ENCODE measurements around the gene RICTOR. TPM values are rescaled to one million over a fixed set of nuclear protein-coding genes. Genes with fewer than 3 reads are reported as not detected.
"Not testable (repeated sequence)": the region's sequence is repeated elsewhere in the genome, so short reads cannot be mapped to it uniquely, and the experiment has no call there.

RICTOR gene
- polyA plus RNA-seq, 3 donors, result 19.8 to 30.2 (median 29.3) TPM

DNA sequence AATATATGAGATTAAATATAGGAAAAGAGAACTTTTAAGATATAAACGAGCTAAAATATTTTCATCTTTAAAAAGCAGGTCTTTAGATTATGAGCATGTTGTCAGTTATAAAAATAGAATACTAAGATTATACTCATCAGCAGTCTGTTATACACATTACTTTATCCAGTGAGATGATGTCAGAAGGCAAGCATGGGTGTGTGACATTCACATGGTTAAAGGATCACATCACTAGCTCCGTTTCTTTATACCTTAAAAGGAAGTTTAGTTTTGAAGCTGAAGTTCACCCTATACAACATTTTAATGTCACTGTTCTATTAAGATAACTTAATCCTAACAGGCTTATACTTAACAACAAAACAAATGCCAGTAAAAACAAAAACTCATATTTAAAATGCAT lies 59.6 kb downstream of the RICTOR start:
- no peak for DNase-seq

DNA sequence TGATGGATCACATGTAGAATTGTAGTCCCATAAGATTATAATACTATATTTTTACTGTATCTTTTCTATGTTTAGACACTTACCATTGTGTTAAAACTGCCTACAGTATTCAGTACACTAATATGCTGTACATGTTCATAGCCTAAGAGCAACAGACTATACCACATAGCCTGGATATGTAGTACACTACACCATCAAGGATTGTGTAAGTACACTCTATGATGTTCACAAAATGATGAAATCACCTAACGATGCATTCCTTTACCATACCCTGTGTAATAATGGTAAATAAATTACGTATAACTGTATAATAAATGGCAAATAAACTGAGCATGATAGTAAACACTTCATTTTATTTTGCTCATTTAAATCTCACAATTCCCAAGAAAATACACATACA lies 60.3 kb downstream of the RICTOR start:
- no peak for DNase-seq

DNA sequence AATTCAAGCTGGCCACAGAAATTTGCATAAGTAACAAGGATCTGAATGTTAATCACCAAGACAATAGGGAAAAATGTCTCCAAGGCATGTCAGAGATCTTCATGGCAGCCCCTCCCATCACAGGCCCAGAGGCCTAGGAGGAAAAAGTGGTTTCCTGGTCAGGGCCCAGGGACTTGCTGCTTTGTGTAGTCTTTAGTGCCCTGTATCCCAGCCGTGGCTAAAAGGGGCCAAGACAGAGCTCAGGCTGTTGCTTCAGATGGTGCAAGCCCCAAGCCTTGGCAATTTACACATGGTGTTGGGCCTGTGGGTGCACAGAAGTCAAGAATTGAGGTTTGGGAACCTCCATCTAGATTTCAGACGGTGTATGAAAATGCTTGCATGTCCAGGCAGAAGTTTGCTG lies 63.2 kb downstream of the RICTOR start:
- DNase-seq, result not testable (repeated sequence)

DNA sequence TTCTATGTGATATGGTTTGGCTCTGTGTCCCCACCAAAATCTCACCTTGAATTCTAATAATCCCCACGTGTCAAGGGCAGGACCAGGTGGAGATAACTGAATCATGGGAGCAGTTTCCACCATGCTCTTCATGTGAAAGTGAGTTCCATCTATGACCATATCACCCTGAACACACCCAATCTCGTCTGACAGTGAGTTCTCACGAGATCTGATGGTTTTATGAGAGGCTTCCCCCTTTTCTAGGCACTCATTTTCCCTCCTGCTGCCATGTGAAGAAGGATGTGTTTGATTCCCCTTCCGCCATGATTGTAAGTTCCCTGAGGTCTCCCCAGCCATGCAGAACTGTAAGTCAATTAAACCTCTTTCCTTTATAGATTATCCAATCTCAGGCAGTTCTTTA lies 64.2 kb downstream of the RICTOR start:
- no peak for DNase-seq

DNA sequence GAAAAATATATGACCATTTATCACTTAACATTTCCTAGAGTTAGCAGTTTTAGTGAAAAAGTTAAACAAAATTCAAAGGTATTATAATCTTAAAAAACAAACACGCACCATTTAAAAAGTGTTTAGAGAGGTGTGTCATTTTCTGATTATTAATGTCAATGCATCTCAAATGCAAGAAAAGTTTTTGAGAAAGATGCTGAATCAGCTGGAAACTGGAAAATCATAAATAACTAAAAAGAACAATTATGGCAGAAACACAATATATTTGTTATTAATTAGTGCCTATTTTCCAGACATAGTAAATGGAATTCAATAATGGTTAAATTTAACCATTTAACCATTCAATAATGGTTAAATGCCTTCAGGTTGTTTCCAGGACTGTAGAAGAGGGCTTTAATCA lies 64.9 kb downstream of the RICTOR start:
- no peak for DNase-seq

DNA sequence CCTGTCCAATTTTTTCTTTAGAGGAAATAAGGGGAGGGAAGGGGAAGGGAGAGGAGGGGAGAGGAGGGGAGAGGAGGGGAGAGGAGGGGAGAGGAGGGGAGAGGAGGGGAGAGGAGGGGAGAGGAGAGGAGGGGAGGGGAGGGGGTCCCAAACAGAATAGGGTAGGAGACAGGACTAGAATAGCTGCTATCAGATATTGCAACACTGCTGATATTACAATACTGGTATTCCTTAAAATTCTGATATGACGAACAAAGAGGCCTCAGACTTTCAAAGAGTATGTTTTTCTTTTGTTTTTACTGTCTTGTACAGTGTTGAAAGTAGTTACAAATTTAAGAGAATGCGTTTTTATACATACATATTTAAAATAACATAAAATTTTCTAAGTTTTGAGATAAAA lies 67.5 kb downstream of the RICTOR start:
- DNase-seq, result no peak

DNA sequence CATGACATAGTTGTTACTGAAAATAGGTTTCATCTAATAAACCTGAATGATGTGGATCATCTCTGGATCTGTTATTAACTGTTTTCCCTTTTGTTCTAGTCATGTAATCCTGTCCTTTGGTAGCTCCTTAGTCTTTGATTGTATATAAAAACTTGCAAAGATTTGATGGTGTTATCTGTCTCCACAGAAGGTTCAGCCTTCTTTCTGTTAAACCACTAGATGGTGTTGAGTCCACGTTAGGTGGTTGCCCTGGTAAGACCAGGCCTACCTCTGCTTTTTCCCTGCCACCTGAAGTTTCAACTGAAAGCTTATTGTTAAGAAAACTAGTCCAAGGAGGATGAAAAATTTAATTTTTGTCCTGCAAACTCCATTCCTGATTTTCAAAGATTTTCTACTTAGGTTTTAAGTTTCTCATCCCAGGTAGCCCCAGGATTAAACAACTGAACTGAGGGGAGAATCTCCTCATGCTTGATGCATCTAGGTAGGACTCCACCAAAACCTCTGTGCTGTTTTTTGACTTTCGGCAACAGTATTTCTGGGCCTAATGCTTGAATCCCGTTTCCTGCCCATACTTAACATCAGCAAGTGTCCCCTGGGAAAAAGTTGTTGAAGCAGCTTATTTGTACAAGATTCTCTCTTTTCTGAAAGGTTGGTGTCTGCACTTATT lies 68.5 kb downstream of the RICTOR start:
- DNase-seq, result no peak

DNA sequence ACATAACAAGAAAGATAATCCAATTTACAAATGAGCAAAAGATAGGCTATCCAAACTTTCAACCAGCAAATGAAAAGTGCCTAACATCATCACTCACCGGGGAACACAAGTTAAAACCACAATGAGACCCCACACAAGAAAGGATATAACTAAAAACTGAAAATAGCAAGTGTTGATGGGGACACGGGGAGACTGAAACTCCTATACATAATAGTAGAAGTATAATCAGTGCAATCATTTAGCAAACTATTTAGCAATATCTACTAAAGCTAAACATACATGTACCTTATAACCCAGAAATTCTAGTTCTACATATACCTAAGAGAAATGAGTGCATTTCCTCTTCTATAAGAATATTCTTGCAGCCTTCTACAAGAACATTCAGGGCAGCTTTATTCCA lies 72.5 kb downstream of the RICTOR start:
- no peak for DNase-seq

DNA sequence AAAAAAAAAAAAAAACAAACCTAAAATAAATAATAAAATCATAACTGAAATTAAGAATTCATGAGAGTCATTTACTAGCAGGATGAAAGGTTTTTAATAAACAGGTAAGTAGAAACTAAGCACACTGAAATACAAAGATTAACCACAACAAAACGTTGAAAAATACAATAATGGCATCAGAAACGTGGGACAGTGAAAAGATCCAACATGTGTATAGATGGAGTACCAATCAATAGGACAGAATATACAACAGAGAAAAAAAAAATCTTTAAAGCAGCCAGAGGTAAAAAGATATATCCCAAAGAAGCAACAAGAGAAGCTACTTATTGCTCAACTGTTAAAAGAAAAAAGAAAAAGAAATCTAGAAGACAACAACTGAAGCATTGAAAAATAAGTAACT lies 75.2 kb downstream of the RICTOR start:
- DNase-seq, result no peak

DNA sequence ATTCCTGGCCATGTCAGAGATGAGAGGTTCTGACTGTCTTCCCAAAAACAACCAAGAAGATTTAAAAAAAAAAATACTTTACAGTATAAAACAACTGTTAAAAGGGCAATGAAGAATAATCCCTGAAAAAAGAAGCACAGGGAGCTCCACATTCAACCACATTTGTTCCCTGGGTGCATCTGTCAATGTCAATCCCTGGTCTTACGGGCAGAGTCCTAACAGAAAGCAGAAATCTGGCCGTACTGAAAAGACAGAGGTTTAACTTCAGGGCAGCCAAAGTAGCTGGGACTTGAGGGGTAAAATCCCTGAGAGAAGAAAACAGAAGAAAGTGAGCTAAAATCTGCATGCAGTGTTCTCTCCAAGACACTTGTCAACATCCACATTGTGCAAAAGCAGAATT lies 76.6 kb downstream of the RICTOR start:
- no peak for DNase-seq

DNA sequence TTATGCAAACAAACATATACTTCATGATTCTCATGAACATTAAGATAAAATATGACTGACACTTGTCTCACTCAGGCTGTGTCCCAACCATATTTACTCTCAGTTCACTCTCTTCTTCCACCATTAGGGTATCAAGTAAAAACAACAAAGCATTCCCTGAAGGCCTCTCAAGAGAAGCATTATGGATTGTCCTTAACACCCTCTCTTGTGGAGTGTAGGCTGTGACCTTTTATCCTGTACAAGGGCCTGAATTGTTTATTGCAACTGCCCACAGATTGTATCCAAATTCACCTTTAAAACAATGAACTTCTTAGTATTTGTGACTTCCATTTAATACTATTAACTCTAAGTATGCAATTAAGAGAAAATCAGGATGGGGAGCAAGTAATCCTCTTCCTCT lies 78.1 kb downstream of the RICTOR start:
- no peak for DNase-seq

DNA sequence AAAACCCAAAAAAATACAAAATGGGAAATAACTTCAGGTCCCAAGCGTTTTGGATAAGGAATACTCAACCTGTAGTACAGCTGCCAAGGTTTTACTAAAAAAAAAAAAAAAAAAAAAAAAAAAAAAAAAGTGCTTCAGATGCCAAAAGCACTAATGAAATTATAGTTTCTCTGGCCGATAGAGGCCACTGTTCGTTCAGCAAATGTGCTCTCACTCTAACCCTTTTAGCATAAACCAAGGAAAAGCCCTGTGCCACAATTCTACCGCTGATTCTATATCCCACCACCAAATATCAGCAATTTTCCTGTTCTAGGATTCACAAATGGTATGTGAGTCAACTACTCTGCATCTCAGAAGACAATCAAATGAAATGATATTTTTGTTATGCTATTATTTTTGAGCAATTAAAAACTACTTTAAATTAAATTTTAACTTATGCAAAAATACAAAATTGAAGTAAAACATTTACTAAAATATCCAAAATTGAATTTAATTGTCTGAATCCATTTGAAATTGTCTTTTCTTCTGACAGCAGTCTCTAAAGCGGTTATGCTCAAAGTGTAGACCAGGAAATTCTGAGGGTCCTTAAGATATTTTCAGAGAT lies 79.8 kb downstream of the RICTOR start:
- peak; percentile 53 for DNase-seq

DNA sequence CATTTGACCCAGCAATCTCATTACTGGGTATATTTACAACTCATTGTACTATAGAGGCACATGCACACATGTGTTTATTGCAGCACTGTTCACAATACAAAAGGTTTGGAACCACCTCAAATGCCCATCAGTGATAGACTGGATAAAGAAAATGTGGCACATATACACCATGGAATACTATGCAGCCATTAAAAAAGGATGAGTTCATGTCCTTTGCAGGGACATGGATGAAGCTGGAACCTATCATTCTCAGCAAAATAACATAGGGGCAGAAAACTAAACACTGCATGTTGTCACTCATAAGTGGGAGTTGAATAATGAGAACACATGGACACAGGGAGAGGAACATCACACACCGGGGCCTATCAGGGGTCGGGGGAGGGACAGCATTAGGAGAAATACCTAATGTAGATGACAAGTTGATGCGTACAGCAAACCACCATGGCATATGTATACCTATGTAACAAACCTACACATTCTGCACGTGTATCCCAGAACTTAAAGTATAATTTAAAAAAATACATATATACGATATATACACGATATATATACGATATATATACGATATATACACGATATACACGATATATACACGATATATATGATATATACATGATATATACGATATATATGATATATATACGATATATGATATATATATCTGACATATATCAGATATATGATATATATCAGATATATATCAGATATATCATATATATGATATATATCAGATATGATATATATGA lies 84.1 kb downstream of the RICTOR start:
- DNase-seq, result not testable (repeated sequence)

DNA sequence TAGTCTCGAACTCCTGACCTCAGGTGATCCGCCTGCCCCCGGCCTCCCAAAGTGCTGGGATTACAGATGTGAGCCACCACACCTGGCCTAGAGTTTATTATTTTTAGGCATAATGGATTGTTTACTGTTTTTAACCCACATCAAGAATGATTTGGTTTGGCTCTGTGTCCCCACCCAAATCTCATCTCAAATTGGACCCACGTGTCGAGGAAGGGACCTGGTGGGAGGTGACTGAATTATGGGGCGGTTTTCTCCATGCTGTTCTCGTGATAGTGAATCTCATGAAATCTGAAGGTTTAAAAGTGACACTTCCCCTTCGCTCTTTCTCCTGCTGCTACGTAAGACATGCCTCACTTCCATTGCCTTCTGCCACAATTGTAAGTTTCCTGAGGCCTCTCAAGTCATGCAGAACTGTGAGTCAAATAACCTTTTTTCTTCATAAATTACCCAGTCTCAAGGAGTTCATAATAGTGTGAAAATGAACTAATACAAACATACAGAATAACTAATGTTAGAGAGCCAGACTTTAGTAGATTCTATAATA lies 88.2 kb downstream of the RICTOR start:
- DNase-seq, result no peak

DNA sequence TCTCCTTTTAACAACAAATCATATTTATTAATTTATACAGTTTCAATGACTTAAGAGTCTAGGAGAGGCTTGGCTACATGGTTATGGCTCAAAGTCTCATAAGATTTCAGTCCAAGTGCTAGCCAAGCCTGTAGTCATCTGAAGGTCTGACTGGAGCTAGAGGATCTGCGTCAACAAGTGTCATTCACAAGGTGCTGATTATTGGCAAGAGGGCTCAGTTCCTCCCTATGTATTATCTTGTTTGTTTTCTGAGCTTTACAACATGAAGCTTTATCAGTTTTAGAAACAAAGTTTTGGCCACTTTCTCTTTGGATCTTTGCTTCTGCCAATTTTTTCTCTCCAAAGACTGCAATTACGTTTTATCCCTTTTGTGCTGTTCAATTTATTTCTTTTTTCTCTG lies 94.7 kb downstream of the RICTOR start:
- DNase-seq, result no peak

DNA sequence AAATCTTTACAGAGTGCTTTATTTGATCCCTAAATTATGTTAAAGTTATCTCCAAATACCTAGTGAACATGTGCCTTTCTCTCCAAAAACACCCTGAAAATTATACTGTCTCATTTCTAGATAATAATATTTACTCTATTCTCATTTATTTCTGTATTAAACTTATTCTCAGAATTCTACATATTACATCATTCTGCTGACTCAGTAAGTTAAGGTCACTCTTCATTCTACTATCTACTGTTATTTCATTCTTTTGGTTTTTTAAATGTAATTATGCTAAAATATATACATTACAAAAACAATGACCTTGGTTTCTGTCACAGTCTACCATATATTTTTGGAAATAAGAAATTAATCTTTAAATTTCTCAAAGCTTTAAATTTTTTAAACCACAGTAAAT lies 96.2 kb downstream of the RICTOR start:
- DNase-seq, result no peak

DNA sequence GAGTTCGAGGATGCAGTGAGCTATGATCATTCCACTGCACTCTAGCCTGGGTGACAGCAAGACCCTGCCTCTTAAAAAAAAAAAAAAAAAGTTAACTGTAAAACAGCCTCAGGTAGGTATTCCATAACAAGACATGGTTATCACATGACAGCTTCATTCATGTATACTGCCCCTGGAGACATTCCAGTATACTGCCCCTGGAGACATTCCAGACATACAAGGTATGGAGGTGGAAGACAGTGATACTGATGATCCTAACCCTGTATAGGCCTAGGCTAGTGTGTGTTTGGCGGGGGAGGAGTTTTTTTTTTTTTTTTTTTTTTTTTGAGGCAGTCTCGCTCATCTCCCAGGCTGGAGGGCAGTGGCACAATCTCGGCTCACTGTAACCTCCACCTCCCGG lies 105.5 kb downstream of the RICTOR start:
- no peak for DNase-seq

DNA sequence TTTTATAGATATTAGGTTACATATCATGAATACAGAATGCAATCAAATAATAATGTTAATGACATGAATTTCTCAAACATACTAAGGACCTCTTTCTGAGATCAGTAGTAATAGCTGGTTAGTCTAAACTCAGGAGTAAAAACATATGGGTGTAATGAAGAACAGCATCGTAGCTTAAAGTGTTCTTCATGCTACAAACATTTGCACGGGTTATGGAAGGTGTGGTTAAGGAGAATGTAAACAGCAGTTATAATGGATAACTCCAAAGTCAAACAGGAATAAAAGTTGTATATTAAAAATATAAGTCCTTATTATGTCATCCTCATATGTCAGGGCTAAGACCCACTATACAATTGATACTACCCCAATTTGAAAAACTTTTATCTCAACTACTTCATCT lies 112.5 kb downstream of the RICTOR start:
- no peak for DNase-seq

DNA sequence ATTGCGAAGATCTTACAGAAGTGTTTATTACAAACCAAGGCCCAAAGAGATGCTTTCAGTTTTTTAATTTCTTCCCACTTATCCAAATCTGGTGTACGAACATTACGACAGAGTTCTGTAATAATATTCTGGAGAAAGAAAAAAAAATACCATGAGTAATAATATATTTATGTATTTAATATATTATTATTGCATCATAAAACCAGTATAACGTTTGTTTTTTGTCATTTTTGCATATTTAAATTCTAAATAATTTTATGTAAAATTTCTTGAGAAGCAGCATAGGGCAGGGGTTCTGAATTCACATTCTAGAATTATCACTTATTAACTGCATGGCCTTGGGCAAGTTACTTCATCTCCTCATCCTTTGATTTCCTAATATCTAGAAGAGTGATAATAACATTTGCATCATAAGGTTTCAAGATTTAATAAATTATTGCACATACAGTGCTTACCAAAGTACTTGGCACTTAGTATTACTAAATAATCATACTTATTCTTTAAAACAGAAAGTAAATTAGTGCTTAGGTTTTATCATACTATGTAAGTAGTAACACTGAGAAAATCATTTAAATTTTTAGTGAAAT lies 120.7 kb downstream of the RICTOR start:
- DNase-seq, result no peak

DNA sequence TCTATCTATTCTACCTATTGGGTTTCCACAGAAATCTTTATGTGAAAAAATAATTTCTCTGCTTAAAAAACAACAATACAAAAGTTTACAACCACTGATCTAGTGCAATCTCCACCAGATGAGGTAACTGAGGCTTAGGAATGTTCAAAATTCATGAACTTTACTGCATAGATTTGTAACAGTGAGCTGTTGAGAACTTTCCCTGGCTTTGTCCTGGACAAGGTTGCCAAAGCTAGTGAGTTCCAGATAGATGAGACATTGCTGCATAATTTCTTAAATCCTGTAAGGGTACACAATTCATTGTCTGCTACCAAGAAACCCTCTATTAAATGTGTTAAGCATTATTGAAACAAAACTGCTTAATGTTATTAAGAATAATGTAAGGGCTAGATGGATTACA lies 125.7 kb downstream of the RICTOR start:
- no peak for DNase-seq

DNA sequence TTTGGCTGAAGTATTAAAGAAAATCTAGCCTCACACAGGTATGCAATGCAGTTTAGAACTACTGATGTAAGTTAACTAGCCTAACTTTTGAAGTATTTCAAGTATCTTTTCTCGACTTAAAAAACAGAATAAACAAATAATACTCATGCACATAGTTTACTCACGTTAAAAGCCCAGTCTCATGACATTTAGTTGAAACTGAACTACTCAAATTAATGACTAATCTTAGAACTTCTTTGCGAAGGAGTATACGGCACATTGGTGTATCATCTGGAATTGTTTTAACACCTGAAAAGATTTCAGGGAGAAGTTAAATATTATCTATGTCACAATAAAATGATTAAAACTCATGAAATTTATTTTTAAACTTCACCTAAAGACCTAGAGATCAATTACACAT lies 129.9 kb downstream of the RICTOR start:
- DNase-seq, result no peak

DNA sequence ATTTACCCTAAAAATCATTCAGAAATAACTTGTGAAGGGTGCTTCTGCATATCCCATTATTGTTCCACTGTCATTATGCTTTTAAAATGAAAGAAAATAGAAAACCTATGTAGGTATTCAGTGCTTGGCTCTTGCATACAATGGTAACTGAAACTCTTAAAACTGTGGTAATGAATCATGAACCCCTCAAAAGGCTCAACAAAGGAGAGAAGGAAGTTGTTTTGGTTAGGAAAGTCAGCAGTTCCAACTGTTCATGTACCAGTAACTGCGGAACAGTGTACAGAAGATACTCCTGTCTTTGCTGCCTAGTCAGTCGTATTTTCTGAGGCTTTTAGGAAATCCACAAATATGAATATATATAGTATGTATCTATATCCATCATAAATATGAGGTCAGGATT lies 132.3 kb downstream of the RICTOR start:
- DNase-seq, result no peak
